ENCODE data around the gene XXYLT1.
"Not testable (repeated sequence)": the region's sequence is repeated elsewhere in the genome, so short reads cannot be mapped to it uniquely, and the experiment has no call there.

DNA sequence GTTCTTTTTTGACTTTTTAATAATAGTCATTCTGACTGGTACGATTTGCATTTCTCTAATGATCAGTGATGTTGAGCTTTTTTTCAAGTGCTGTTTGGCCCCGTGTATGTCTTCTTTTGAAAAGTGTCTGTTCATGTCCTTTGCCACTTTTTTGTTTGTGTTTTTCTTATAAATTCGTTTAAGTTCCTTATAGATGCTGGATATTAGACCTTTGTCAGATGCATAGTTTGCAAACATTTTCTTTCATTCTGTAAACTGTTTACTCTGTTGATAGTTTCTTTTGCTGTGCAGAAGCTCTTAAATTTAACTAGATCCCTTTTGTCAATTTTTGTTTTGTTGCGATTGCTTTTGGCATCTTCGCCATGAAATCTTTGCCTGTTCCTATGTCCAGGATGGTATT is 220.7 kb downstream of the XXYLT1 start:
- not testable (repeated sequence) for TF ChIP-seq POLR2A (IDR thresholded peaks at IDR 0.05)
- TF ChIP-seq, protein P1, sequence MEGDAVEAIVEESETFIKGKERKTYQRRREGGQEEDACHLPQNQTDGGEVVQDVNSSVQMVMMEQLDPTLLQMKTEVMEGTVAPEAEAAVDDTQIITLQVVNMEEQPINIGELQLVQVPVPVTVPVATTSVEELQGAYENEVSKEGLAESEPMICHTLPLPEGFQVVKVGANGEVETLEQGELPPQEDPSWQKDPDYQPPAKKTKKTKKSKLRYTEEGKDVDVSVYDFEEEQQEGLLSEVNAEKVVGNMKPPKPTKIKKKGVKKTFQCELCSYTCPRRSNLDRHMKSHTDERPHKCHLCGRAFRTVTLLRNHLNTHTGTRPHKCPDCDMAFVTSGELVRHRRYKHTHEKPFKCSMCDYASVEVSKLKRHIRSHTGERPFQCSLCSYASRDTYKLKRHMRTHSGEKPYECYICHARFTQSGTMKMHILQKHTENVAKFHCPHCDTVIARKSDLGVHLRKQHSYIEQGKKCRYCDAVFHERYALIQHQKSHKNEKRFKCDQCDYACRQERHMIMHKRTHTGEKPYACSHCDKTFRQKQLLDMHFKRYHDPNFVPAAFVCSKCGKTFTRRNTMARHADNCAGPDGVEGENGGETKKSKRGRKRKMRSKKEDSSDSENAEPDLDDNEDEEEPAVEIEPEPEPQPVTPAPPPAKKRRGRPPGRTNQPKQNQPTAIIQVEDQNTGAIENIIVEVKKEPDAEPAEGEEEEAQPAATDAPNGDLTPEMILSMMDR (IDR thresholded peaks at IDR 0.05): not testable (repeated sequence)

All from adrenal gland (tissue), 5 donors.